Effector memory CD8-positive, alpha-beta T cell (primary cell): ENCODE results near the gene ACR.
"Not testable (repeated sequence)": the region's sequence is repeated elsewhere in the genome, so short reads cannot be mapped to it uniquely, and the experiment has no call there.

Experiments
- ATAC-seq: fragments of 150-1000 bp; cut with Tn5 transposase; replicated peaks from 2 replicates; pipeline ENCODE4 v1.10.0; 2021; ENCODE audit warnings: mild to moderate bottlenecking, moderate library complexity
- DNase-seq, 3 experiments: peaks; one replicate each; pipeline ENCODE4 v3.0.0; 2021
- H3K27ac Mint-ChIP-seq, 2 donors: one replicate each; pipeline ENCODE4 v1.8.0; 2022; ENCODE audit warnings: mild to moderate bottlenecking in 2 of 2, mixed read lengths in 2 of 2, moderate library complexity in 2 of 2
- H3K27me3 Mint-ChIP-seq, 2 donors: one replicate each; pipeline ENCODE4 v1.8.0; 2022; ENCODE audit warnings: mixed read lengths in 2 of 2
- H3K36me3 Mint-ChIP-seq: one replicate; pipeline ENCODE4 v1.8.0; 2022; ENCODE audit warnings: mild to moderate bottlenecking, moderate library complexity, mixed read lengths; ENCODE audit not compliant: insufficient read depth
- H3K4me1 Mint-ChIP-seq, 2 donors: one replicate each; pipeline ENCODE4 v1.8.0; 2022; ENCODE audit warnings: low read depth in 2 of 2, mixed read lengths in 2 of 2
- H3K4me3 Mint-ChIP-seq, 2 donors: one replicate each; pipeline ENCODE4 v1.8.0; 2022; ENCODE audit warnings: mild to moderate bottlenecking in 2 of 2, mixed read lengths in 2 of 2, moderate library complexity in 2 of 2
- H3K9me3 Mint-ChIP-seq, 2 donors: one replicate each; pipeline ENCODE4 v1.8.0; 2022; ENCODE audit warnings: mixed read lengths in 2 of 2

Gene ACR

GRCh38 chr22:50764288-50764687, 26.3 kb downstream of the ACR start:
- not testable (repeated sequence) for H3K27me3 Mint-ChIP-seq, H3K4me1 Mint-ChIP-seq, DNase-seq

GRCh38 chr22:50775132-50775531, 37.1 kb downstream of the ACR start:
- not testable (repeated sequence) for H3K27me3 Mint-ChIP-seq, DNase-seq, H3K4me3 Mint-ChIP-seq, H3K4me1 Mint-ChIP-seq, H3K27ac Mint-ChIP-seq, H3K9me3 Mint-ChIP-seq, ATAC-seq
- H3K36me3 Mint-ChIP-seq = peaks cover 11% of the 10 kb centered on the region

More at GRCh38 chr22:50764288-50764687, 26.3 kb downstream of the ACR start:
- not testable (repeated sequence) for H3K27ac Mint-ChIP-seq, H3K4me3 Mint-ChIP-seq, ATAC-seq, H3K36me3 Mint-ChIP-seq, H3K9me3 Mint-ChIP-seq

GRCh38 chr22:50777631-50778030, 39.6 kb downstream of the ACR start:
- ATAC-seq, H3K4me3 Mint-ChIP-seq, DNase-seq, H3K9me3 Mint-ChIP-seq, H3K27me3 Mint-ChIP-seq, H3K4me1 Mint-ChIP-seq, H3K27ac Mint-ChIP-seq: not testable (repeated sequence)
- H3K36me3 Mint-ChIP-seq = peaks cover 13% of the 10 kb centered on the region

- ATAC-seq, H3K4me3 Mint-ChIP-seq, DNase-seq, H3K9me3 Mint-ChIP-seq, H3K27me3 Mint-ChIP-seq: not testable (repeated sequence)
- peaks cover 13% of the 10 kb centered on the region for H3K36me3 Mint-ChIP-seq
- H3K27ac Mint-ChIP-seq = peak overlapping the region in 1 of 2 donors; percentile 71
- H3K4me1 Mint-ChIP-seq = peaks cover 6 to 11% of the 10 kb centered on the region in 2 donors
Observed at GRCh38 chr22:50780244-50780643, 42.2 kb downstream of the ACR start.

- not testable (repeated sequence) for H3K27me3 Mint-ChIP-seq, H3K9me3 Mint-ChIP-seq, DNase-seq, ATAC-seq, H3K36me3 Mint-ChIP-seq, H3K27ac Mint-ChIP-seq
- Mint-ChIP-seq H3K4me1 (peaks cover 6 to 11% of the 10 kb centered on the region in 2 donors), H3K4me3 (peak overlapping the region; percentile 9 to 58)
Observed at GRCh38 chr22:50782253-50782652, 44.2 kb downstream of the ACR start.

- peaks cover 6 to 11% of the 10 kb centered on the region in 2 donors for H3K4me1 Mint-ChIP-seq
- not testable (repeated sequence) for H3K36me3 Mint-ChIP-seq
Observed at GRCh38 chr22:50783033-50783879, 45.3 kb downstream of the ACR start, which contains the start of gene RABL2B. TSS of gene RABL2B (minus strand) at chr22:50783636. CDS start at chr22:50782294, 1,342 bp downstream.

GRCh38 chr22:50783880-50784276, 45.9 kb downstream of the ACR start:
- peak in 2 of 3 experiments; percentile 7 to 18 for DNase-seq

More at GRCh38 chr22:50783033-50783879, 45.3 kb downstream of the ACR start, which contains the start of gene RABL2B:
- peak within 1 kb of the TSS; percentile 78 to 84 for H3K4me3 Mint-ChIP-seq
- ATAC-seq (peak; percentile 90), DNase-seq (peak; percentile 84 to 95 (median 92))
- H3K27me3 Mint-ChIP-seq, H3K9me3 Mint-ChIP-seq: not testable (repeated sequence)
- peak within 1 kb of the TSS; percentile 56 to 67 for H3K27ac Mint-ChIP-seq

GRCh38 chr22:50785289-50785688, 47.3 kb downstream of the ACR start:
- H3K36me3 Mint-ChIP-seq, DNase-seq, ATAC-seq, H3K27ac Mint-ChIP-seq, H3K27me3 Mint-ChIP-seq, H3K9me3 Mint-ChIP-seq, H3K4me3 Mint-ChIP-seq: not testable (repeated sequence)
- H3K4me1 Mint-ChIP-seq = peaks cover 6 to 11% of the 10 kb centered on the region in 2 donors

More at GRCh38 chr22:50783880-50784276, 45.9 kb downstream of the ACR start:
- Mint-ChIP-seq H3K27ac (peak overlapping the region; percentile 56 to 67), H3K4me1 (peaks cover 6 to 11% of the 10 kb centered on the region in 2 donors), H3K4me3 (peak overlapping the region; percentile 78 to 84)
- not testable (repeated sequence) for H3K9me3 Mint-ChIP-seq, H3K36me3 Mint-ChIP-seq, H3K27me3 Mint-ChIP-seq
- ATAC-seq = peak; percentile 35

GRCh38 chr22:50786936-50787335, 48.9 kb downstream of the ACR start:
- H3K36me3 Mint-ChIP-seq = not testable (repeated sequence)

More at GRCh38 chr22:50786936-50787335, 48.9 kb downstream of the ACR start:
- not testable (repeated sequence) for H3K4me1 Mint-ChIP-seq, H3K27me3 Mint-ChIP-seq, H3K27ac Mint-ChIP-seq, H3K9me3 Mint-ChIP-seq, H3K4me3 Mint-ChIP-seq, DNase-seq, ATAC-seq
